ENCODE measurements around the gene MGAT4B.

The MGAT4B gene

GRCh38 chr5:179817470-179817840, 10.8 kb upstream of the MGAT4B start:
- peak overlapping the region in 1 of 2 experiments; percentile 95 for H3K27ac ChIP-seq (ENCODE audit: insufficient read depth in 1 of 2, low read depth in 1 of 2, low read length in 2 of 2, poor library complexity in 1 of 2, severe bottlenecking in 2 of 2)
- CTCF ChIA-PET: interaction anchor here (4.5 kb wide), 1 partner anchor 15 kb away, joined by 32 read pairs; no protein-coding TSS in a partner anchor
- peaks cover 0 to 29% (median 7%) of the 10 kb centered on the region in 4 experiments for H3K36me3 ChIP-seq (ENCODE audit: control insufficient read depth in 4 of 4, insufficient read depth in 4 of 4, low read length in 3 of 4)
- 90% methylated on average over 8 of the region's 8 CpGs for WGBS (ENCODE audit: insufficient coverage)
- H3K4me3 ChIP-seq (ENCODE audit: control insufficient read depth in 1 of 7, extremely low read depth in 1 of 7, insufficient read depth in 4 of 7, low read depth in 2 of 7, low read length in 6 of 7): peak overlapping the region in 4 of 7 experiments; percentile 40 to 71 (median 67)
- DNase-seq: no peak
- POLR2A ChIA-PET: interaction anchor here (9.1 kb wide), 1 partner anchor 12 kb away, joined by 131 read pairs; the partner anchor contains the start of gene MGAT4B
- H3K4me1 ChIP-seq (ENCODE audit: control extremely low read depth in 1 of 4, control insufficient read depth in 4 of 4, insufficient read depth in 4 of 4, low read length in 3 of 4): peaks cover 0 to 51% (median 45%) of the 10 kb centered on the region in 4 experiments
- peaks cover 0 to 2% (median 0%) of the 10 kb centered on the region in 5 experiments for H3K9me3 ChIP-seq (ENCODE audit: control extremely low read depth in 1 of 5, control insufficient read depth in 4 of 5, insufficient read depth in 2 of 5, low read depth in 1 of 5, low read length in 4 of 5)
- no peaks in the 10 kb centered on the region for H3K27me3 ChIP-seq (replicated peaks in 2 of 5; ENCODE audit: control insufficient read depth in 4 of 5, insufficient read depth in 5 of 5, low read length in 4 of 5)

- under 1% methylated on average over 49 of the region's 72 CpGs for WGBS (ENCODE audit: insufficient coverage)
- Histone ChIP-seq H3K9me3 (ENCODE audit: control extremely low read depth in 1 of 5, control insufficient read depth in 4 of 5, insufficient read depth in 2 of 5, low read depth in 1 of 5, low read length in 4 of 5) (peaks cover 0 to 2% (median 0%) of the 10 kb centered on the region in 5 experiments), H3K27ac (ENCODE audit: insufficient read depth in 1 of 2, low read depth in 1 of 2, low read length in 2 of 2, poor library complexity in 1 of 2, severe bottlenecking in 2 of 2) (no peak overlapping the region), H3K4me3 (ENCODE audit: control insufficient read depth in 1 of 7, extremely low read depth in 1 of 7, insufficient read depth in 4 of 7, low read depth in 2 of 7, low read length in 6 of 7) (peak overlapping the region in 6 of 7 experiments; percentile 17 to 71 (median 54)), H3K4me1 (ENCODE audit: control extremely low read depth in 1 of 4, control insufficient read depth in 4 of 4, insufficient read depth in 4 of 4, low read length in 3 of 4) (peaks cover 0 to 46% (median 40%) of the 10 kb centered on the region in 4 experiments), H3K27me3 (replicated peaks in 2 of 5; ENCODE audit: control insufficient read depth in 4 of 5, insufficient read depth in 5 of 5, low read length in 4 of 5) (no peaks in the 10 kb centered on the region), H3K36me3 (ENCODE audit: control insufficient read depth in 4 of 4, insufficient read depth in 4 of 4, low read length in 3 of 4) (peaks cover 0 to 32% (median 10%) of the 10 kb centered on the region in 4 experiments)
- ChIA-PET CTCF (interaction anchor here (4.5 kb wide), 1 partner anchor 14 kb away, joined by 32 read pairs; no protein-coding TSS in a partner anchor), POLR2A (interaction anchor here (9.1 kb wide), 1 partner anchor 12 kb away, joined by 131 read pairs; the partner anchor contains the start of gene MGAT4B)
- no peak for DNase-seq
These were observed 10.3 kb upstream of the MGAT4B start for GRCh38 chr5:179816796-179817469.

GRCh38 chr5:179816401-179816795, 9.7 kb upstream of the MGAT4B start:
- Histone ChIP-seq H3K36me3 (ENCODE audit: control insufficient read depth in 4 of 4, insufficient read depth in 4 of 4, low read length in 3 of 4) (peaks cover 0 to 32% (median 10%) of the 10 kb centered on the region in 4 experiments), H3K27me3 (replicated peaks in 2 of 5; ENCODE audit: control insufficient read depth in 4 of 5, insufficient read depth in 5 of 5, low read length in 4 of 5) (no peaks in the 10 kb centered on the region), H3K27ac (ENCODE audit: insufficient read depth in 1 of 2, low read depth in 1 of 2, low read length in 2 of 2, poor library complexity in 1 of 2, severe bottlenecking in 2 of 2) (no peak overlapping the region), H3K4me1 (ENCODE audit: control extremely low read depth in 1 of 4, control insufficient read depth in 4 of 4, insufficient read depth in 4 of 4, low read length in 3 of 4) (peaks cover 0 to 41% (median 37%) of the 10 kb centered on the region in 4 experiments), H3K9me3 (ENCODE audit: control extremely low read depth in 1 of 5, control insufficient read depth in 4 of 5, insufficient read depth in 2 of 5, low read depth in 1 of 5, low read length in 4 of 5) (peaks cover 0 to 2% (median 0%) of the 10 kb centered on the region in 5 experiments), H3K4me3 (ENCODE audit: control insufficient read depth in 1 of 7, extremely low read depth in 1 of 7, insufficient read depth in 4 of 7, low read depth in 2 of 7, low read length in 6 of 7) (peak overlapping the region in 6 of 7 experiments; percentile 17 to 71 (median 54))
- 58% methylated on average over 21 of the region's 23 CpGs for WGBS (ENCODE audit: insufficient coverage)
- CTCF ChIA-PET: interaction anchor here (4.5 kb wide), 1 partner anchor 14 kb away, joined by 32 read pairs; no protein-coding TSS in a partner anchor
- DNase-seq: no peak
- POLR2A ChIA-PET: interaction anchor here (9.1 kb wide), 1 partner anchor 11 kb away, joined by 131 read pairs; the partner anchor contains the start of gene MGAT4B

GRCh38 chr5:179815491-179816249, 9.0 kb upstream of the MGAT4B start:
- POLR2A ChIA-PET: interaction anchor here (9.1 kb wide), 1 partner anchor 10 kb away, joined by 131 read pairs; the partner anchor contains the start of gene MGAT4B
- Histone ChIP-seq H3K27me3 (replicated peaks in 2 of 5; ENCODE audit: control insufficient read depth in 4 of 5, insufficient read depth in 5 of 5, low read length in 4 of 5) (no peaks in the 10 kb centered on the region), H3K4me1 (ENCODE audit: control extremely low read depth in 1 of 4, control insufficient read depth in 4 of 4, insufficient read depth in 4 of 4, low read length in 3 of 4) (peaks cover 0 to 41% (median 37%) of the 10 kb centered on the region in 4 experiments), H3K36me3 (ENCODE audit: control insufficient read depth in 4 of 4, insufficient read depth in 4 of 4, low read length in 3 of 4) (peaks cover 0 to 32% (median 10%) of the 10 kb centered on the region in 4 experiments), H3K27ac (ENCODE audit: insufficient read depth in 1 of 2, low read depth in 1 of 2, low read length in 2 of 2, poor library complexity in 1 of 2, severe bottlenecking in 2 of 2) (no peak overlapping the region), H3K9me3 (ENCODE audit: control extremely low read depth in 1 of 5, control insufficient read depth in 4 of 5, insufficient read depth in 2 of 5, low read depth in 1 of 5, low read length in 4 of 5) (peaks cover 0 to 2% (median 0%) of the 10 kb centered on the region in 5 experiments), H3K4me3 (ENCODE audit: control insufficient read depth in 1 of 7, extremely low read depth in 1 of 7, insufficient read depth in 4 of 7, low read depth in 2 of 7, low read length in 6 of 7) (no peak overlapping the region)
- DNase-seq: no peak
- WGBS (ENCODE audit: insufficient coverage): 97% methylated on average over 18 of the region's 21 CpGs
- CTCF ChIA-PET: interaction anchor here (5.8 kb wide), 1 partner anchor 13 kb away, joined by 39 read pairs; no protein-coding TSS in a partner anchor

GRCh38 chr5:179814090-179814489, 7.4 kb upstream of the MGAT4B start:
- Histone ChIP-seq H3K4me3 (ENCODE audit: control insufficient read depth in 1 of 7, extremely low read depth in 1 of 7, insufficient read depth in 4 of 7, low read depth in 2 of 7, low read length in 6 of 7) (no peak overlapping the region), H3K4me1 (ENCODE audit: control extremely low read depth in 1 of 4, control insufficient read depth in 4 of 4, insufficient read depth in 4 of 4, low read length in 3 of 4) (peaks cover 0 to 26% (median 23%) of the 10 kb centered on the region in 4 experiments), H3K27me3 (replicated peaks in 2 of 5; ENCODE audit: control insufficient read depth in 4 of 5, insufficient read depth in 5 of 5, low read length in 4 of 5) (no peaks in the 10 kb centered on the region), H3K27ac (ENCODE audit: insufficient read depth in 1 of 2, low read depth in 1 of 2, low read length in 2 of 2, poor library complexity in 1 of 2, severe bottlenecking in 2 of 2) (no peak overlapping the region), H3K9me3 (ENCODE audit: control extremely low read depth in 1 of 5, control insufficient read depth in 4 of 5, insufficient read depth in 2 of 5, low read depth in 1 of 5, low read length in 4 of 5) (peaks cover 0 to 2% (median 0%) of the 10 kb centered on the region in 5 experiments), H3K36me3 (ENCODE audit: control insufficient read depth in 4 of 4, insufficient read depth in 4 of 4, low read length in 3 of 4) (peaks cover 0 to 32% (median 10%) of the 10 kb centered on the region in 4 experiments)
- no peak for DNase-seq
- ChIA-PET CTCF (interaction anchor here (1.2 to 5.8 kb wide), 6 partner anchors 8 to 20 kb away, joined by 3 to 39 read pairs (median 4); partner anchors contain the start of gene LTC4S), POLR2A (no interaction called here)
- WGBS (ENCODE audit: insufficient coverage): no CpG with 5 or more reads among the region's 3 CpGs

- ChIA-PET POLR2A (no interaction called here), CTCF (interaction anchor here (0.6 to 5.8 kb wide), 8 partner anchors 9 to 122 kb away, joined by 3 to 39 read pairs (median 4); partner anchors contain the start of gene LTC4S)
- Histone ChIP-seq H3K27me3 (replicated peaks in 2 of 5; ENCODE audit: control insufficient read depth in 4 of 5, insufficient read depth in 5 of 5, low read length in 4 of 5) (no peaks in the 10 kb centered on the region), H3K4me1 (ENCODE audit: control extremely low read depth in 1 of 4, control insufficient read depth in 4 of 4, insufficient read depth in 4 of 4, low read length in 3 of 4) (peaks cover 0 to 16% (median 13%) of the 10 kb centered on the region in 4 experiments), H3K27ac (ENCODE audit: insufficient read depth in 1 of 2, low read depth in 1 of 2, low read length in 2 of 2, poor library complexity in 1 of 2, severe bottlenecking in 2 of 2) (no peak overlapping the region), H3K36me3 (ENCODE audit: control insufficient read depth in 4 of 4, insufficient read depth in 4 of 4, low read length in 3 of 4) (peaks cover 0 to 32% (median 10%) of the 10 kb centered on the region in 4 experiments), H3K9me3 (ENCODE audit: control extremely low read depth in 1 of 5, control insufficient read depth in 4 of 5, insufficient read depth in 2 of 5, low read depth in 1 of 5, low read length in 4 of 5) (peaks cover 0 to 2% (median 0%) of the 10 kb centered on the region in 5 experiments), H3K4me3 (ENCODE audit: control insufficient read depth in 1 of 7, extremely low read depth in 1 of 7, insufficient read depth in 4 of 7, low read depth in 2 of 7, low read length in 6 of 7) (no peak overlapping the region)
- DNase-seq: no peak
- WGBS (ENCODE audit: insufficient coverage): 100% methylated on average over 2 of the region's 5 CpGs
These were observed 6.4 kb upstream of the MGAT4B start for GRCh38 chr5:179812997-179813607.
